Testis (tissue), 3 donors: ENCODE data around the gene EPB41L4A. TPM values are rescaled to one million over a fixed set of nuclear protein-coding genes. Genes with fewer than 3 reads are reported as not detected.

Source experiments
- DNase-seq: peaks from one replicate; pipeline ENCODE4 v3.0.0-alpha.2; 2019
- H3K27ac ChIP-seq, 2 donors: fragments of 200-600 bp; sonication (generic); one replicate each; pipeline ENCODE4 v1.5.1; 2019
- H3K27me3 ChIP-seq: fragments of 200-600 bp; sonication (generic); one replicate; pipeline ENCODE4 v1.5.1; 2019
- H3K36me3 ChIP-seq: fragments of 200-600 bp; sonication (generic); one replicate; pipeline ENCODE4 v1.5.1; 2017; ENCODE audit warnings: low read depth; ENCODE audit errors: missing control alignments
- H3K4me1 ChIP-seq: fragments of 200-600 bp; sonication (generic); one replicate; pipeline ENCODE4 v1.5.1; 2019
- H3K4me3 ChIP-seq, 2 donors: fragments of 200-600 bp; sonication (generic); one replicate each; pipeline ENCODE4 v1.5.1; 2017 to 2019
- H3K9me3 ChIP-seq: fragments of 200-600 bp; sonication (generic); one replicate; pipeline ENCODE4 v1.5.1; 2017
- CTCF ChIP-seq, 3 experiments: fragments of 450-650 bp in 2 of 3; fragments of 200-600 bp in 1 of 3; sonication (generic) in 1 of 3; IDR thresholded peaks; one replicate each; pipeline ENCODE4 v1.5.1; 2016 to 2019; ENCODE audit warnings: antibody characterized with exemption in 3 of 3, mild to moderate bottlenecking in 2 of 3, moderate library complexity in 1 of 3
- POLR2A ChIP-seq: fragments of 450-650 bp; IDR thresholded peaks from one replicate; pipeline ENCODE4 v1.6.1; 2017; ENCODE audit warnings: antibody characterized with exemption, mild to moderate bottlenecking, moderate library complexity
- WGBS, 2 donors: methylation state at CpG; one replicate each; pipeline ENCODE4 v1.1.5; 2018; 5-methylcytosine and 5-hydroxymethylcytosine counted together
- intact Hi-C: fragments of 100-400 bp; cut with DNase I; formaldehyde crosslinking; loops from one replicate; pipeline ENCODE4 v1.15.1; 2023; ENCODE audit warnings: low total_unique reads
- polyA plus RNA-seq: library from polyadenylated mRNA; stranded (reverse); fragments of 350-450 nt; fragmentation: Illumina TruSeq; extraction: RNeasy Lipid Tissue Mini Kit (QIAGEN cat#74804); gene quantifications from one replicate; pipeline ENCODE4 v1.2.3, GENCODE V29; 2014; ENCODE audit warnings: low read depth, low replicate concordance; ENCODE audit not compliant: insufficient read depth
- total RNA-seq, 2 donors: library from RNA; depleted of rRNA; stranded (reverse); fragments of >200 nt; gene quantifications; one replicate each; pipeline ENCODE4 v1.2.3, GENCODE V29; 2016

Gene EPB41L4A
- total and polyA plus RNA-seq, 3 donors from 2014 or later, result 9.0 to 23.9 (median 13.3) TPM

GRCh38 chr5:112253478-112254250 is 165.4 kb downstream of the EPB41L4A start:
- TF ChIP-seq POLR2A, result no peak
- no peak for TF ChIP-seq CTCF (IDR thresholded peaks at IDR 0.05)
- no peaks in the 10 kb centered on the region for H3K9me3 ChIP-seq
- DNase-seq, result no peak
- no peaks in the 10 kb centered on the region for H3K36me3 ChIP-seq
- no peak overlapping the region for H3K27ac ChIP-seq
- H3K27me3 ChIP-seq, result no peaks in the 10 kb centered on the region
- no peaks in the 10 kb centered on the region for H3K4me1 ChIP-seq
- H3K4me3 ChIP-seq, result no peak overlapping the region
- intact Hi-C loops, result no loop called here
- WGBS, 2 donors, result 57 to 65% methylated on average over 9 of the region's 9 CpGs

GRCh38 chr5:112250551-112250950 is 168.5 kb downstream of the EPB41L4A start:
- no peak overlapping the region for H3K4me3 ChIP-seq
- no peaks in the 10 kb centered on the region for H3K4me1 ChIP-seq
- TF ChIP-seq CTCF (IDR thresholded peaks at IDR 0.05) (no peak), POLR2A (no peak)
- no peak overlapping the region for H3K27ac ChIP-seq
- H3K9me3 ChIP-seq, result no peaks in the 10 kb centered on the region
- H3K27me3 ChIP-seq, result no peaks in the 10 kb centered on the region
- 84 to 86% methylated on average over 2 of the region's 2 CpGs for WGBS, 2 donors
- DNase-seq, result no peak
- intact Hi-C loops, result no loop called here
- H3K36me3 ChIP-seq, result no peaks in the 10 kb centered on the region

- Histone ChIP-seq H3K27me3 (no peaks in the 10 kb centered on the region), H3K4me1 (no peaks in the 10 kb centered on the region), H3K9me3 (no peaks in the 10 kb centered on the region), H3K27ac (no peak overlapping the region), H3K4me3 (no peak overlapping the region), H3K36me3 (no peaks in the 10 kb centered on the region)
- 73 to 80% methylated on average over 2 of the region's 2 CpGs for WGBS, 2 donors
- no peak for DNase-seq
- intact Hi-C loops, result no loop called here
- TF ChIP-seq POLR2A (no peak), CTCF (IDR thresholded peaks at IDR 0.05) (no peak)
Observed at GRCh38 chr5:112248623-112249022, 170.5 kb downstream of the EPB41L4A start.

GRCh38 chr5:112247960-112248359 is 171.1 kb downstream of the EPB41L4A start:
- no peaks in the 10 kb centered on the region for H3K4me1 ChIP-seq
- no peaks in the 10 kb centered on the region for H3K27me3 ChIP-seq
- no peaks in the 10 kb centered on the region for H3K9me3 ChIP-seq
- no peak for DNase-seq
- no peak overlapping the region for H3K27ac ChIP-seq
- H3K36me3 ChIP-seq, result no peaks in the 10 kb centered on the region
- no peak for TF ChIP-seq CTCF (IDR thresholded peaks at IDR 0.05)
- no peak for TF ChIP-seq POLR2A
- intact Hi-C loops, result no loop called here
- no peak overlapping the region for H3K4me3 ChIP-seq

GRCh38 chr5:112245656-112246055 is 173.4 kb downstream of the EPB41L4A start:
- WGBS, 2 donors, result 68 to 74% methylated on average over 5 of the region's 5 CpGs
- TF ChIP-seq POLR2A (no peak), CTCF (IDR thresholded peaks at IDR 0.05) (no peak)
- no peak overlapping the region for H3K27ac ChIP-seq
- no peak for DNase-seq
- no peaks in the 10 kb centered on the region for H3K27me3 ChIP-seq
- intact Hi-C loops, result no loop called here
- H3K9me3 ChIP-seq, result no peaks in the 10 kb centered on the region
- no peaks in the 10 kb centered on the region for H3K36me3 ChIP-seq
- no peak overlapping the region for H3K4me3 ChIP-seq
- no peaks in the 10 kb centered on the region for H3K4me1 ChIP-seq
